Osteoblast (primary cell): Measurements from ENCODE around the gene BAZ1B. TPM values are rescaled to one million over a fixed set of nuclear protein-coding genes. Genes with fewer than 3 reads are reported as not detected.

Source experiments
- DNase-seq: peaks from one replicate; pipeline ENCODE4 v3.0.0; 2011; ENCODE audit warnings: low spot score, mixed read lengths; ENCODE audit not compliant: insufficient read length; ENCODE audit errors: missing footprints
- H2AFZ ChIP-seq: 2 replicates; pipeline ENCODE4 v1.6.0; 2011; ENCODE audit warnings: mild to moderate bottlenecking, low read length
- H3K27ac ChIP-seq: 2 replicates; pipeline ENCODE4 v1.5.1; 2011; ENCODE audit warnings: mild to moderate bottlenecking, low read depth, low read length, moderate library complexity
- H3K27me3 ChIP-seq: 2 replicates; pipeline ENCODE4 v1.6.0; 2012; ENCODE audit warnings: mild to moderate bottlenecking, control low read depth, inconsistent platforms, low read length, moderate library complexity; ENCODE audit not compliant: insufficient read depth
- H3K36me3 ChIP-seq: 2 replicates; pipeline ENCODE4 v1.5.1; 2011; ENCODE audit warnings: mild to moderate bottlenecking, low read length, control low read depth, moderate library complexity; ENCODE audit not compliant: insufficient read depth
- H3K4me1 ChIP-seq: 2 replicates; pipeline ENCODE4 v1.5.1; 2011; ENCODE audit warnings: mild to moderate bottlenecking, low read length, control low read depth, moderate library complexity; ENCODE audit not compliant: insufficient read depth
- H3K4me2 ChIP-seq: 2 replicates; pipeline ENCODE4 v1.6.0; 2011; ENCODE audit warnings: mild to moderate bottlenecking, low read length; ENCODE audit not compliant: insufficient read depth
- H3K4me3 ChIP-seq: fragments of 200-600 bp; sonication (generic); 3 replicates; pipeline ENCODE4 v1.5.1; 2012; ENCODE audit warnings: mild to moderate bottlenecking, low read length, inconsistent platforms; ENCODE audit not compliant: insufficient read depth
- H3K79me2 ChIP-seq: 2 replicates; pipeline ENCODE4 v1.6.0; 2012; ENCODE audit warnings: mild to moderate bottlenecking, low read length, control low read depth, inconsistent platforms; ENCODE audit not compliant: insufficient read depth
- H3K9me3 ChIP-seq: 2 replicates; pipeline ENCODE4 v1.5.1; 2011; ENCODE audit warnings: low read depth, low read length, control low read depth
- H4K20me1 ChIP-seq: 2 replicates; pipeline ENCODE4 v1.6.0; 2012; ENCODE audit warnings: mild to moderate bottlenecking, low read length, control low read depth; ENCODE audit not compliant: insufficient read depth
- CTCF ChIP-seq: IDR thresholded peaks from 2 replicates; pipeline ENCODE4 v1.5.1; 2011; ENCODE audit warnings: mild to moderate bottlenecking, low read depth, low read length, moderate library complexity; ENCODE audit errors: extremely low read depth
- total RNA-seq: library from RNA; depleted of rRNA; stranded (reverse); fragments of >200 nt; gene quantifications from 2 replicates; pipeline ENCODE4 v1.2.3, GENCODE V29; 2012

Gene BAZ1B
- total RNA-seq, 1 donor, result 61.2 TPM

- H3K27me3 ChIP-seq, result peaks cover 5% of the 10 kb centered on the region
- H3K4me2 ChIP-seq, result no peak overlapping the region
- no peaks in the 10 kb centered on the region for H3K4me1 ChIP-seq
- no peak overlapping the region for H3K4me3 ChIP-seq
- H2AFZ ChIP-seq, result no peak overlapping the region
- H4K20me1 ChIP-seq, result no peaks in the 10 kb centered on the region
- no peak overlapping the region for H3K27ac ChIP-seq
- H3K9me3 ChIP-seq, result no peaks in the 10 kb centered on the region
- H3K79me2 ChIP-seq, result no peaks in the 10 kb centered on the region
- TF ChIP-seq CTCF, result no peak
- DNase-seq, result no peak
- no peaks in the 10 kb centered on the region for H3K36me3 ChIP-seq
Measured at GRCh38 chr7:73429622-73430505, 92.2 kb downstream of the BAZ1B start.

GRCh38 chr7:73429215-73429614 lies 92.9 kb downstream of the BAZ1B start:
- DNase-seq, result peak; percentile 75

GRCh38 chr7:73427902-73428787 lies 93.9 kb downstream of the BAZ1B start:
- no peak overlapping the region for H3K4me3 ChIP-seq
- H3K4me1 ChIP-seq, result no peaks in the 10 kb centered on the region
- no peaks in the 10 kb centered on the region for H4K20me1 ChIP-seq
- H3K4me2 ChIP-seq, result no peak overlapping the region
- no peaks in the 10 kb centered on the region for H3K79me2 ChIP-seq
- no peaks in the 10 kb centered on the region for H3K27me3 ChIP-seq
- H2AFZ ChIP-seq, result no peak overlapping the region
- TF ChIP-seq CTCF, result no peak
- H3K27ac ChIP-seq, result no peak overlapping the region
- no peaks in the 10 kb centered on the region for H3K36me3 ChIP-seq
- no peak for DNase-seq
- no peaks in the 10 kb centered on the region for H3K9me3 ChIP-seq

More at GRCh38 chr7:73429215-73429614, 92.9 kb downstream of the BAZ1B start:
- Histone ChIP-seq H4K20me1 (no peaks in the 10 kb centered on the region), H2AFZ (no peak overlapping the region), H3K79me2 (no peaks in the 10 kb centered on the region), H3K9me3 (no peaks in the 10 kb centered on the region), H3K27me3 (no peaks in the 10 kb centered on the region), H3K27ac (no peak overlapping the region), H3K4me1 (no peaks in the 10 kb centered on the region), H3K4me3 (no peak overlapping the region), H3K36me3 (no peaks in the 10 kb centered on the region), H3K4me2 (no peak overlapping the region)
- TF ChIP-seq CTCF, result no peak

GRCh38 chr7:73426016-73426415 lies 96.1 kb downstream of the BAZ1B start:
- Histone ChIP-seq H3K4me1 (no peaks in the 10 kb centered on the region), H3K4me2 (no peak overlapping the region), H4K20me1 (no peaks in the 10 kb centered on the region), H3K4me3 (no peak overlapping the region), H2AFZ (no peak overlapping the region), H3K27ac (no peak overlapping the region), H3K36me3 (no peaks in the 10 kb centered on the region), H3K79me2 (no peaks in the 10 kb centered on the region), H3K27me3 (no peaks in the 10 kb centered on the region), H3K9me3 (no peaks in the 10 kb centered on the region)
- no peak for TF ChIP-seq CTCF
- DNase-seq, result no peak
